ENCODE data around the gene BICD2.

DNA sequence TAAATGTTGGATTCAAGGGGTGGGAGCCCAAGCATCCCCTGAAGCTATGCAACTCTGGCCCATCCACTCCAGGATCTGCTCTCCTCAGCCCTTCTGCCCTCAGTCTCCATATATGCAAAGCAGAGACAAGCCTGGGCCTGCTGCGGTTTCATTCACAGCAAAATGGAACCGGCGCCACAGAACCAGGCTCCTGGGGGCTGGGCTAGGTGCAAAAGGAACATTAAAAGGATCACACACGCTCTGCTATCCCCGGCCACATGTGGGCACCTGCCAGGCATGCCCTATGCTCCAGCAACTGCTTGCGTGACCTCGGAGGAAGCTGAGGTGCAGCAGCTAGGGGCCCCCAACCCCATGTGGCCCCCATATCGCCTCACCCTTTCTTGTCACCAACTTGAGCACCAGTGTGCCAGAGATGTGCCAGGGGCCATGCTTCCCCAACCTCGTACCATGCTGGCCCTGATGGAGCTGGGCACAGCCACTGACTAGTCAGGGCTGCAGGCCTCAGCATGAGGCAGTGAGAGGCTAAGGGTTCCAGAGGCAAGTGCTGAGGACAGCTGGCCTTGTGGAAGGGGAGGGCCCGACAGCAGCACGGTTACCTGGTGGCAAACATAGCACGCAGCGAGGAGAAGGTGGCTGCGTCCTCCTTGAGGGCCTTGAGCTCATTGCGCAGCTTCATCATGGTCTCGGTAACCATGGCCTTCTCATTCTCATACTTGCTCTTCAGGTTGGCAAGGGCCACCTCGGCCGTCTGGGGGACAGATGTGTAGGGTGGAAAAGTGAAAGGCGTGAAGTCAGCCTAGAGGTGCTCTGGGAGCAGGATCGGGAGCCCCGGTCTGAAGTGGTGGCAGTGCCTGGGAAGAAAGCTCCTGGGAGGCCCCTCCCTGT, 47.2 kb downstream of the BICD2 start:
- TF ChIP-seq, protein P1, sequence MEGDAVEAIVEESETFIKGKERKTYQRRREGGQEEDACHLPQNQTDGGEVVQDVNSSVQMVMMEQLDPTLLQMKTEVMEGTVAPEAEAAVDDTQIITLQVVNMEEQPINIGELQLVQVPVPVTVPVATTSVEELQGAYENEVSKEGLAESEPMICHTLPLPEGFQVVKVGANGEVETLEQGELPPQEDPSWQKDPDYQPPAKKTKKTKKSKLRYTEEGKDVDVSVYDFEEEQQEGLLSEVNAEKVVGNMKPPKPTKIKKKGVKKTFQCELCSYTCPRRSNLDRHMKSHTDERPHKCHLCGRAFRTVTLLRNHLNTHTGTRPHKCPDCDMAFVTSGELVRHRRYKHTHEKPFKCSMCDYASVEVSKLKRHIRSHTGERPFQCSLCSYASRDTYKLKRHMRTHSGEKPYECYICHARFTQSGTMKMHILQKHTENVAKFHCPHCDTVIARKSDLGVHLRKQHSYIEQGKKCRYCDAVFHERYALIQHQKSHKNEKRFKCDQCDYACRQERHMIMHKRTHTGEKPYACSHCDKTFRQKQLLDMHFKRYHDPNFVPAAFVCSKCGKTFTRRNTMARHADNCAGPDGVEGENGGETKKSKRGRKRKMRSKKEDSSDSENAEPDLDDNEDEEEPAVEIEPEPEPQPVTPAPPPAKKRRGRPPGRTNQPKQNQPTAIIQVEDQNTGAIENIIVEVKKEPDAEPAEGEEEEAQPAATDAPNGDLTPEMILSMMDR (IDR thresholded peaks at IDR 0.05), result no peak
- no peak for TF ChIP-seq EP300 (IDR thresholded peaks at IDR 0.05)
